Pancreas (tissue), 10 donors: ENCODE measurements around the gene HLF. TPM values are rescaled to one million over a fixed set of nuclear protein-coding genes. Genes with fewer than 3 reads are reported as not detected.

Source experiments
- ATAC-seq, 4 donors: fragments of 200-7000 bp; cut with Tn5 transposase; one replicate each; pipeline versions ENCODE4 v1.8.0 to v1.9.1; 2020; ENCODE audit warnings: mild to moderate bottlenecking in 4 of 4, moderate library complexity in 4 of 4
- DNase-seq, 6 donors: peaks; one replicate each; pipeline ENCODE4 v3.0.0-alpha.2; 2020
- FAIRE-seq: peaks from 2 replicates; lab custom pipeline; 2012; peaks lifted over from hg19 to GRCh38; lab: Jason Lieb, UNC
- H3K27ac ChIP-seq, 4 donors: fragments of 200-600 bp; sonication (generic); 1 replicate in 3 of 4; 2 replicates in 1 of 4; pipeline versions ENCODE4 v1.5.0 to v1.8.0; 2020
- H3K27me3 ChIP-seq, 4 donors: fragments of 200-600 bp; one replicate each; pipeline ENCODE4 v1.8.0; 2021
- H3K36me3 ChIP-seq, 3 donors: fragments of 200-600 bp; sonication (generic) in 1 of 3; one replicate each; pipeline versions ENCODE4 v1.5.0 to v1.8.0; 2020 to 2021
- H3K4me1 ChIP-seq, 3 donors: fragments of 200-600 bp; one replicate each; pipeline ENCODE4 v1.8.0; 2021
- H3K4me3 ChIP-seq, 4 donors: fragments of 200-600 bp; sonication (generic) in 2 of 4; one replicate each; pipeline versions ENCODE4 v1.5.0 to v1.8.0; 2020 to 2021
- H3K9me3 ChIP-seq, 4 donors: fragments of 200-600 bp; one replicate each; pipeline ENCODE4 v1.8.0; 2021
- WGBS, 2 donors: extraction: QIAGEN DNeasy Blood & Tissue Kit; methylation state at CpG; one replicate each; pipeline ENCODE4 v1.1.7; 2013; 5-methylcytosine and 5-hydroxymethylcytosine counted together
- intact Hi-C, 3 donors: fragments of 100-400 bp; cut with DNase I; formaldehyde crosslinking; loops; one replicate each; pipeline versions ENCODE4 v1.11.1 to v1.14.2; 2022
- polyA plus RNA-seq, 2 donors: library from polyadenylated mRNA; stranded (reverse); fragments of 200-250 nt; gene quantifications; one replicate each; pipeline ENCODE4 v1.2.3, GENCODE V29; 2013
- total RNA-seq, 6 donors: library from RNA; stranded (reverse); fragmentation: NEBNext Ultra II Directional in 4 of 6; extraction: Animal tissue kit (Norgen Biotek cat#: 25700) in 4 of 6; gene quantifications; one replicate each; pipeline versions ENCODE4 v1.2.1 to v1.2.4, GENCODE V29; 2021 to 2023
- TF ChIP-seq, protein P1 (sequence below), 4 donors: fragments of 200-600 bp; sonication (generic) in 3 of 4; IDR thresholded peaks; one replicate each; pipeline versions ENCODE4 v1.5.0 to v1.8.0; 2021; ENCODE audit warnings: antibody characterized with exemption in 4 of 4
- donor health status: healthy with polysubstance abuse.
- donor health status: DM: no; HTN: no; CAD: no; lungs with moderate emphysema.
- donor health status: DM: no; HTN: no; CAD: no.
- donor health status: control.
- donor health status: control.
- donor health status: Bipolar disorder and iron deficiency.
- donor health status: DM: yes; HTN: yes; CAD: no.
- donor health status: DM: no; HTN: no; CAD: no.
- donor health status: DM: no; HTN: no; CAD: no.
- donor health status: DM: yes; HTN: yes; CAD: no.

Gene HLF
- total and polyA plus RNA-seq, 8 donors: 1.2 to 4.6 (median 2.2) TPM

DNA sequence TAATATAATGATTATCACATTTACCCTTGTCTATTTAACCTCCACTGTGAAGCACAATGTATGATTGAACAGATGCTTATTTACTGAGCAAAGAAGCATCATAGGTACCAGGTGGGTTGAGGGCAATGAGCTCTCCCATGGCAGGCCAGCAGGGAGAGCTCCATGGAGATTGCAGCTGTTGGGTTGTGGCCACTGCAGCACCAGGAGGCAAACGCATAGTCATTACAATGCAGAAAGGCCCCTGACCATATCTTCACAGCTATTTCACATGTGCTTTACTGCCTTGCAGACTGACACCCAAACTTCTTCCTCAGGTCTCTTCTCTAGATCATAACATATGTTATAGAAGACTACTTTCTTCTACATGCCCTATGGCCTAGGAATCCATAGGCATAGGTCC is 81.9 kb downstream of the HLF start:
- no peak for DNase-seq
- Histone ChIP-seq H3K27ac (no peak overlapping the region), H3K27me3 (no peaks in the 10 kb centered on the region), H3K36me3 (no peaks in the 10 kb centered on the region), H3K4me1 (no peaks in the 10 kb centered on the region), H3K4me3 (no peak overlapping the region), H3K9me3 (no peaks in the 10 kb centered on the region)
- TF ChIP-seq, protein P1, sequence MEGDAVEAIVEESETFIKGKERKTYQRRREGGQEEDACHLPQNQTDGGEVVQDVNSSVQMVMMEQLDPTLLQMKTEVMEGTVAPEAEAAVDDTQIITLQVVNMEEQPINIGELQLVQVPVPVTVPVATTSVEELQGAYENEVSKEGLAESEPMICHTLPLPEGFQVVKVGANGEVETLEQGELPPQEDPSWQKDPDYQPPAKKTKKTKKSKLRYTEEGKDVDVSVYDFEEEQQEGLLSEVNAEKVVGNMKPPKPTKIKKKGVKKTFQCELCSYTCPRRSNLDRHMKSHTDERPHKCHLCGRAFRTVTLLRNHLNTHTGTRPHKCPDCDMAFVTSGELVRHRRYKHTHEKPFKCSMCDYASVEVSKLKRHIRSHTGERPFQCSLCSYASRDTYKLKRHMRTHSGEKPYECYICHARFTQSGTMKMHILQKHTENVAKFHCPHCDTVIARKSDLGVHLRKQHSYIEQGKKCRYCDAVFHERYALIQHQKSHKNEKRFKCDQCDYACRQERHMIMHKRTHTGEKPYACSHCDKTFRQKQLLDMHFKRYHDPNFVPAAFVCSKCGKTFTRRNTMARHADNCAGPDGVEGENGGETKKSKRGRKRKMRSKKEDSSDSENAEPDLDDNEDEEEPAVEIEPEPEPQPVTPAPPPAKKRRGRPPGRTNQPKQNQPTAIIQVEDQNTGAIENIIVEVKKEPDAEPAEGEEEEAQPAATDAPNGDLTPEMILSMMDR (IDR thresholded peaks at IDR 0.05): no peak
- intact Hi-C loops: loop anchor here in 1 of 3 donors (5.0 kb wide), 1 partner anchor 354 kb away; no protein-coding TSS in a partner anchor
- 90 to 92% methylated on average over 1 of the region's 1 CpG for WGBS, 2 donors
- ATAC-seq: no peak
- FAIRE-seq: no peak

DNA sequence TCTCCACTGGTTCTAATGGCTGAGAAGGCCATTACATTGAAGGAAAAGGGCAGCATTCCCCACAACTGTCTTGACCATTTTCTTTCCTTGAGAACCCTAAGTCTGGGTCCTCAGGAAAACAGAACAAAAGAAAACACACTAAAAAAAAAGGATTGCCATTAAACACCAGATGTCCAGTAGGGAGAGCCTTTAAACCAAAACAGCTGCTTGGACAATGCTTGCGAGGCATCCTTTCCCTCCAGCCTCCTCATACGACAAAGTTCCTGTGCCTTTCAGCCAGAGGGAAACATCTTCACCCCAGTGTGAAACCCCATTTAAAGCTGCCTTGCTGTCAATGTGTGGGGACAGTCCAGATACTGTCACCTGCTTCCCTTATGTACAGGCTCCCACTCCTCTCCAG is 82.6 kb downstream of the HLF start:
- ATAC-seq: no peak
- intact Hi-C loops: loop anchor here in 1 of 3 donors (5.0 kb wide), 1 partner anchor 355 kb away; no protein-coding TSS in a partner anchor
- H3K27ac ChIP-seq: no peak overlapping the region
- no peaks in the 10 kb centered on the region for H3K27me3 ChIP-seq
- DNase-seq: no peak
- no peak for FAIRE-seq
- H3K4me1 ChIP-seq: no peaks in the 10 kb centered on the region
- WGBS, 2 donors: 90 to 95% methylated on average over 2 of the region's 2 CpGs
- TF ChIP-seq, protein P1 (IDR thresholded peaks at IDR 0.05): no peak
- no peak overlapping the region for H3K4me3 ChIP-seq
- no peaks in the 10 kb centered on the region for H3K9me3 ChIP-seq
- no peaks in the 10 kb centered on the region for H3K36me3 ChIP-seq

DNA sequence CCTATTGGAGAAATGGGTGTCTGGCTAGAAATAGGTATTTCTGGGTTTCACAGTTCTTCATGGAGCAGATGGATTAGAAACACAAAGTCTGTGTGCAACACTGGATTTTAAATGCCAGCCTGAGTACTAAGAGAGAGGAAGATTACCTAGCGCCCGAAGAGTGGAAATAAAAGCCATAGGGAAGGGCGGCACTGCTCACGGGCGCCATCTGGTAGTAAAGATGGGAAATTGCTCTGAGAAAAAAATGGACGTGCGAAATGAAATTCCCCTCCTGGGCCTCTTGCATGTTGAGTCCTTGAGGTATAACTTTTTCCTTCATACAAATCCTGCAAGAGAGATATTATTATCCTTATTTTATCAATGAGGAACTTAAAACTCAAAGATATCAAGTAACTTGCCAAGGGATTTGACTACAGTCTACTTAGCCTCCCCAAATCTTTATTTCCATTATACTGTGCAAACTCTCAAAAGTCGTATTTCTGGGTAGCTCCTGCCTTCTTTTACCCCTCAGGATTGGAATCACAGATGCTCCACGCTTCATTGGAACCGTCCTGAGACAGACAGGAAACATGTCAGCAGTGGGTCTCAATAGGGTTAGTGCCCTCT is 84.1 kb downstream of the HLF start:
- 10 to 12% methylated on average over 10 of the region's 10 CpGs for WGBS, 2 donors
- no peak overlapping the region for H3K4me3 ChIP-seq
- no peaks in the 10 kb centered on the region for H3K36me3 ChIP-seq
- FAIRE-seq (peak; percentile 86), ATAC-seq (peak; percentile 72 to 92 (median 88)), DNase-seq (peak in 5 of 6 donors; percentile 6 to 64 (median 34))
- no peaks in the 10 kb centered on the region for H3K9me3 ChIP-seq
- H3K4me1 ChIP-seq: no peaks in the 10 kb centered on the region
- intact Hi-C loops: loop anchor here in 1 of 3 donors (5.0 kb wide), 1 partner anchor 357 kb away; no protein-coding TSS in a partner anchor
- no peak overlapping the region for H3K27ac ChIP-seq
- TF ChIP-seq, protein P1 (IDR thresholded peaks at IDR 0.05): peak; percentile 43 to 67 (median 60)
- no peaks in the 10 kb centered on the region for H3K27me3 ChIP-seq

DNA sequence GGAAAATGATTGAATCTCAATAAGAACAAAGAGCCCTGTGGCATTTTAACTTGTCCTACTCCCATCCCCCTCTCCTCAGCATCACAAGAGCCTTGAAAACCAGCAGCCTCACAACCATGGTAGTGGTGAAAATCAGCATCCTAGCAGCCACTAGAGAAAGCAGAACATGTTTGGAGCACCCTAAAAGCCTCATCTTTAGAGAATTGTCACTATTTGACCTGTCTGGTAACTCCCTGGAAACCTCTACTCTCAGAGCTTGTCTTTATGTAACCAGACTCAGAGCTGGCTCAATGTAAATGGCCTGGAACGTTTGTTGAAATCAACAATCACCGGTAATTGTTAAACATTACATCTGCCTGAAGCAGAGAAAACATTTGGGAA is 86.1 kb downstream of the HLF start:
- Histone ChIP-seq H3K4me1 (no peaks in the 10 kb centered on the region), H3K4me3 (no peak overlapping the region), H3K27ac (no peak overlapping the region), H3K27me3 (no peaks in the 10 kb centered on the region), H3K36me3 (no peaks in the 10 kb centered on the region), H3K9me3 (no peaks in the 10 kb centered on the region)
- WGBS, 2 donors: 35 to 46% methylated on average over 2 of the region's 2 CpGs
- no peak for ATAC-seq
- no peak for DNase-seq
- TF ChIP-seq, protein P1 (IDR thresholded peaks at IDR 0.05): no peak
- FAIRE-seq: no peak
- intact Hi-C loops: loop anchor here in 1 of 3 donors (10.0 kb wide), 1 partner anchor 356 kb away; no protein-coding TSS in a partner anchor

DNA sequence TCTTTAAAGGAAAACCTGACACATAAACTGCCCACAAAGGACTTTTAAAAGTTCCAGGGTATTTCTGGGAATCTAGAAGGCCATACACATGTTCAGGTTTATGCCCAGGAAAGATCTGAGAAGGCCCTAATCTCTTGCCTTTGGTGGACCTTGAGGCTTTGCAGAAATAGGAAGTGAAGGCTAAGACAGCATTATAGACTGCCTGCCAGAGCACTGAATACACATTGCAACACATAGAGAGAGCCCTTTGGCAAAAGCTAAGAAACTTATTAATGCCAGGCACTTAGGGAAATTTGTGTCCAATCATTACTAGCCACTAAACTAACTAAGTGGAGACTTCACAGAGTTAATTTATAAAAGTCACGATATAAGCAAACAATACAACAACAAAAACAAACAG is 86.5 kb downstream of the HLF start:
- TF ChIP-seq, protein P1 (IDR thresholded peaks at IDR 0.05): no peak
- FAIRE-seq: no peak

More for the DNA sequence above, 86.5 kb downstream of the HLF start:
- Histone ChIP-seq H3K4me1 (no peaks in the 10 kb centered on the region), H3K36me3 (no peaks in the 10 kb centered on the region), H3K27me3 (no peaks in the 10 kb centered on the region), H3K4me3 (no peak overlapping the region), H3K27ac (no peak overlapping the region), H3K9me3 (no peaks in the 10 kb centered on the region)
- ATAC-seq (no peak), DNase-seq (no peak)
- 78 to 87% methylated on average over 1 of the region's 1 CpG for WGBS, 2 donors
- intact Hi-C loops: loop anchor here in 1 of 3 donors (10.0 kb wide), 1 partner anchor 356 kb away; no protein-coding TSS in a partner anchor
